ENCODE measurements around the gene BCDIN3D. TPM values are rescaled to one million over a fixed set of nuclear protein-coding genes. Genes with fewer than 3 reads are reported as not detected.

Gene BCDIN3D
- total and polyA plus RNA-seq, 2 of the 8 experiments (the other 6 are each of a cell fraction or from before 2014, with no cell fraction given) = 1.6 to 2.4 TPM

DNA sequence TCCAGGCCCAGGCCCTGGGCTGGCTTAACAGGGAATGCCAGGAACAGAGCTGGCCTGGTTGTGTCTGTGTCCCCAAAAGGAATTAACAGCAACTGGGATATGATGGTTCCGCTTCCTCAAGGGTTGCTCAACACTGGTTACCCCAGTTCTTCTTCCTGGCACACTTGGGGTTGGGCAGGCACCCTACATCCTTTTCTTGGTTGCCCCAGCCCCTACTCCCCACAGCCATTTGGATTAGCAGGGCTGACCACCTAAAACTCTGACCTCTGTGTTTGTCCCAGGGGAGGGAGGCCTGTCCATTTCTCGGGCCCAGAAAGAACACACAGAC lies 45.5 kb downstream of the BCDIN3D start (continued):
- TF ChIP-seq, protein P1, sequence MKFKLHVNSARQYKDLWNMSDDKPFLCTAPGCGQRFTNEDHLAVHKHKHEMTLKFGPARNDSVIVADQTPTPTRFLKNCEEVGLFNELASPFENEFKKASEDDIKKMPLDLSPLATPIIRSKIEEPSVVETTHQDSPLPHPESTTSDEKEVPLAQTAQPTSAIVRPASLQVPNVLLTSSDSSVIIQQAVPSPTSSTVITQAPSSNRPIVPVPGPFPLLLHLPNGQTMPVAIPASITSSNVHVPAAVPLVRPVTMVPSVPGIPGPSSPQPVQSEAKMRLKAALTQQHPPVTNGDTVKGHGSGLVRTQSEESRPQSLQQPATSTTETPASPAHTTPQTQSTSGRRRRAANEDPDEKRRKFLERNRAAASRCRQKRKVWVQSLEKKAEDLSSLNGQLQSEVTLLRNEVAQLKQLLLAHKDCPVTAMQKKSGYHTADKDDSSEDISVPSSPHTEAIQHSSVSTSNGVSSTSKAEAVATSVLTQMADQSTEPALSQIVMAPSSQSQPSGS (IDR thresholded peaks at IDR 0.05; ENCODE audit: low read length) = no peak
- TF ChIP-seq GTF2F1 (IDR thresholded peaks at IDR 0.05; ENCODE audit: borderline replicate concordance, low read depth, low read length) = no peak
- TF ChIP-seq SIX5 (IDR thresholded peaks at IDR 0.05; ENCODE audit: low read depth, low read length) = no peak
- no peak for TF ChIP-seq SRF (IDR thresholded peaks at IDR 0.05; ENCODE audit: low read depth, low read length)
- no peak for TF ChIP-seq RFX5 (IDR thresholded peaks at IDR 0.05; ENCODE audit: borderline replicate concordance, low read depth, low read length)
- no peak for TF ChIP-seq NANOG (IDR thresholded peaks at IDR 0.05; ENCODE audit: insufficient read depth, low read depth, low read length, poor library complexity, severe bottlenecking)

All from H1 (cell line).